Right ventricle myocardium inferior (tissue), 1 donor: Measurements from ENCODE around the gene KCNN3. TPM values are rescaled to one million over a fixed set of nuclear protein-coding genes. Genes with fewer than 3 reads are reported as not detected.

Experiments used
- total RNA-seq: library from RNA; stranded (reverse); fragmentation: NEBNext Ultra II Directional; extraction: Animal tissue kit (Norgen Biotek cat#: 25700); gene quantifications from one replicate; pipeline ENCODE4 v1.2.1, GENCODE V29; 2021
- donor health status: DM: no; HTN: yes; CAD: no; lungs with severe emphysema.

KCNN3 gene
- total RNA-seq, 1 donor from 2014 or later = 3.4 TPM

Other genes with a start within 250 kb of the KCNN3 start
- gene PMVK, start 66.4 kb upstream of the KCNN3 start, total RNA-seq = 71.1 TPM
- 55.9 TPM for gene PBXIP1, start 85.8 kb upstream of the KCNN3 start, total RNA-seq
- gene PYGO2, start 91.5 kb upstream of the KCNN3 start, total RNA-seq = 16.0 TPM
- gene SHC1, start 100.5 kb upstream of the KCNN3 start, total RNA-seq = 60.4 TPM
- 22.2 TPM for gene CKS1B, start 104.4 kb upstream of the KCNN3 start, total RNA-seq
- 30.8 TPM for gene FLAD1, start 113.1 kb upstream of the KCNN3 start, total RNA-seq
- gene LENEP, start 123.3 kb upstream of the KCNN3 start, total RNA-seq = not detected
- gene ZBTB7B, start 132.5 kb upstream of the KCNN3 start, total RNA-seq = 53.3 TPM
- gene DCST2, start 163.5 kb upstream of the KCNN3 start, total RNA-seq = 0.35 TPM
- gene DCST1, start 163.5 kb upstream of the KCNN3 start, total RNA-seq = not detected
- gene ADAM15, start 181.0 kb upstream of the KCNN3 start, total RNA-seq = 101 TPM
- gene EFNA4, start 193.5 kb upstream of the KCNN3 start, total RNA-seq = 2.1 TPM
- gene EFNA3, start 208.6 kb upstream of the KCNN3 start, total RNA-seq = 1.1 TPM